Choroid plexus epithelial cell (primary cell): ENCODE results near the gene CMIP.
A peak's percentile ranks its signal among the peaks of the same experiment; 100 is the strongest.

ENCODE experiments used
- DNase-seq: peaks from one replicate; pipeline ENCODE4 v3.0.0-alpha.2; 2010; ENCODE audit warnings: low read depth
- H3K4me3 ChIP-seq: 2 replicates; pipeline ENCODE4 v1.5.1; 2011; ENCODE audit warnings: low read depth, mild to moderate bottlenecking, control low read depth, low read length, moderate library complexity
- TF ChIP-seq, protein P1 (sequence below): conservative IDR thresholded peaks from 2 replicates; pipeline ENCODE4 v1.5.1; 2011; ENCODE audit warnings: low read depth, mild to moderate bottlenecking, control low read depth, inconsistent platforms, low read length, moderate library complexity

Gene CMIP

DNA sequence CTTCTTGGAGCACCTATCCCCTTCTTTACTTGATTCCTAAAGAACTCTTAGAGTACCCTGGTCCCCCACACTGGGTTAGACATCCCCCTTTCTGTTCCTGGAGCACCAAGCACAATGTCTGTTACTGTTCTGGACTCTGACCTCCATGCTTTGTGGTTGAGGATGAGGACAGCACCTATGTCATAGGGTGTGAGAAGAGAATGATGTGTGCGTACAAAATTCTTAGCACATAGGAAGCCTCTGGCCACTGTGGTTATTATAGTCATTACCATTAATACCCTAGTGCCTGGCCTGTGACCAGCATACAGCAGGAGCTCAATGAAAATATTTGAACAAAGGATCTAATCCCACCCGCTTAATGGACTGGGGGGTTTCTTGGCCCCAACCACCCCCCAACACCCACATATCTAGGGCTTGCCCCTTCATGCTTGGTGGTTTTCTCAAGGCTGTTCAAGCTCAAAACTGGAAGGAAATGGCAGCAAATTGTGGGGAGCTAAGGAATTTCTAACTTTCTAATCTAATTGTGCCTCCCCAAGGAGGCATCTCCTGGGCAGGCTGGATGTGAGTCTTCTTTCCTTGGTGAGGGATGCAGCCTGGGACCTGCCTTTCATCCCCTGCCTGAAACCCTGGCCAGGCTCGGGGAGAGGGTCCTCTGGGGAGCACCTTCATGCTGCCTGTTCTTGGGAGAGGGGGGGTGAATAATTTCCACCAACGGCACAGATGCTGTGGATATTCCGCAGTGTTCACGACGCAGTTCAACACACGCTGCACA is 1.5 kb upstream of the CMIP start:
- TF ChIP-seq, protein P1, sequence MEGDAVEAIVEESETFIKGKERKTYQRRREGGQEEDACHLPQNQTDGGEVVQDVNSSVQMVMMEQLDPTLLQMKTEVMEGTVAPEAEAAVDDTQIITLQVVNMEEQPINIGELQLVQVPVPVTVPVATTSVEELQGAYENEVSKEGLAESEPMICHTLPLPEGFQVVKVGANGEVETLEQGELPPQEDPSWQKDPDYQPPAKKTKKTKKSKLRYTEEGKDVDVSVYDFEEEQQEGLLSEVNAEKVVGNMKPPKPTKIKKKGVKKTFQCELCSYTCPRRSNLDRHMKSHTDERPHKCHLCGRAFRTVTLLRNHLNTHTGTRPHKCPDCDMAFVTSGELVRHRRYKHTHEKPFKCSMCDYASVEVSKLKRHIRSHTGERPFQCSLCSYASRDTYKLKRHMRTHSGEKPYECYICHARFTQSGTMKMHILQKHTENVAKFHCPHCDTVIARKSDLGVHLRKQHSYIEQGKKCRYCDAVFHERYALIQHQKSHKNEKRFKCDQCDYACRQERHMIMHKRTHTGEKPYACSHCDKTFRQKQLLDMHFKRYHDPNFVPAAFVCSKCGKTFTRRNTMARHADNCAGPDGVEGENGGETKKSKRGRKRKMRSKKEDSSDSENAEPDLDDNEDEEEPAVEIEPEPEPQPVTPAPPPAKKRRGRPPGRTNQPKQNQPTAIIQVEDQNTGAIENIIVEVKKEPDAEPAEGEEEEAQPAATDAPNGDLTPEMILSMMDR = no peak
- DNase-seq = no peak
- no peak overlapping the region for H3K4me3 ChIP-seq

DNA sequence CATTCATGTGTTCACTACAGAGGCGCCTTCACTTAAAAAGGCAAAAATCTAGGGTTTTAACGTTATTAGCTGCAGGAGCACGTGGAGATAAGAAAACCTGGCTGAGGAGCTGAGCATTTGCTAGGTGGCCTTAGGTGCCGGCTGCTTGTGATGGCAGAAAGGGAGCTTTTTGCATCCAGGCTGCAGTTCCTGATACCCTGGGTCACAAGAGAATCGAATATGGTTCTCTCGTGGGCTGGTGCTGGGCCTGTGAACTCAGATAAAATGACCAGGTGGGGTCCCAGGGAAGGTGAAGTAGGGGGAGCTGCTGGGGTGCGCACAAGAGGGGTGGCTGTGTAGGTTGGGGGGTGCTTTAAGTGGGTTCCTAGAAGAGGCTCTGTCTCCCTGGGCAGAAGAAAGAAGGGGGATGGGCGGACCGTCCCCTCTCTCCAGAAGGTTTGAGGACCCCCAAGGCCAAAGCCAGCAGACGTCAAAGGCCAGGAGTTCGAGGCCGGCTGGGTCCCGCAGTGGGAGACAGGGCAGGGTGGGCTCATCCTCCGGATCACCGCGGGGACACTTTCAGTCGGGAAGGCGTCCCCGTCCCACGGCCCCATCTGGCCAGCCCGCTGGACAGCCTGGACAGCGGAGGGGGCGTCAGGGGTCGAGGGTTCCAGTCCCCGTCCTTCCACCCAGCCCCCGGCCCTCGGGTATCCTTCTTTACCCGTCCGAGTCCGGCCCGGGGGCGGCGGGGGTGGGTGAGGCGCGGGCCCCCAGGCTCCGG is 740 bp upstream of the CMIP start:
- no peak for DNase-seq
- TF ChIP-seq, protein P1 = no peak
- H3K4me3 ChIP-seq = peak overlapping the region; percentile 67

DNA sequence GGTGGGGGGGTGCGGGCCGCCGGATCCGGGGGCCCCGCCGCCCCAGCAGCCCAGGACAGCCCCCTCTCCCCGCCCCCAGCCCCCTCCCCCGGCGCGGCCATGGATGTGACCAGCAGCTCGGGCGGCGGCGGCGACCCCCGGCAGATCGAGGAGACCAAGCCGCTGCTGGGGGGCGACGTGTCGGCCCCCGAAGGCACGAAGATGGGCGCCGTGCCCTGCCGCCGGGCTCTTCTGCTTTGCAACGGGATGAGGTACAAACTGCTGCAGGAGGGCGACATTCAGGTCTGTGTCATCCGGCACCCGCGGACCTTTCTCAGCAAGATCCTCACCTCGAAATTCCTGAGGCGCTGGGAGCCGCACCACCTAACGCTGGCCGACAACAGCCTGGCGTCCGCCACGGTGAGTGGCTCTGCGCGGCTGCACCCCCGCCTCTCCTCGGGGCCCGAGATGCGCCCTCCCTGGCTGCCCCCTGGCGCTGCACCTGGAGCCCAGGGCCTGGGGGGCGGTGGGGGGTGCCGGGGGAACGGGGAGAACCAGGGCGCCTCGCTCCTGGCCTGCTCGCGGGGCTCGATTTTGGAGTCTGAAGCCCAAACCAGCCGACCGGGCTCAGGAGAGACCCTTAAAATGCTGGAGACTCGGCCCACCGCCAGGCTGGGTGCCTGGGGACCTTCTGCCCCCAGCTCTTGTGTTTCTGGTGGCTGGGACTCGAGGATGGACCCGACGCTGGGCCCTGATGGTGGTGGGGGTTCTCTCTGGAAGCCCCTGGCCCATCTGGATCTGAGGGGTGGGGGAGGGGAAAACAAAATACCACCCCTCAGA is 744 bp downstream of the CMIP start:
- TF ChIP-seq, protein P1 = peak; percentile 32
- H3K4me3 ChIP-seq = peak overlapping the region; percentile 67
- DNase-seq = peak; percentile 44

DNA sequence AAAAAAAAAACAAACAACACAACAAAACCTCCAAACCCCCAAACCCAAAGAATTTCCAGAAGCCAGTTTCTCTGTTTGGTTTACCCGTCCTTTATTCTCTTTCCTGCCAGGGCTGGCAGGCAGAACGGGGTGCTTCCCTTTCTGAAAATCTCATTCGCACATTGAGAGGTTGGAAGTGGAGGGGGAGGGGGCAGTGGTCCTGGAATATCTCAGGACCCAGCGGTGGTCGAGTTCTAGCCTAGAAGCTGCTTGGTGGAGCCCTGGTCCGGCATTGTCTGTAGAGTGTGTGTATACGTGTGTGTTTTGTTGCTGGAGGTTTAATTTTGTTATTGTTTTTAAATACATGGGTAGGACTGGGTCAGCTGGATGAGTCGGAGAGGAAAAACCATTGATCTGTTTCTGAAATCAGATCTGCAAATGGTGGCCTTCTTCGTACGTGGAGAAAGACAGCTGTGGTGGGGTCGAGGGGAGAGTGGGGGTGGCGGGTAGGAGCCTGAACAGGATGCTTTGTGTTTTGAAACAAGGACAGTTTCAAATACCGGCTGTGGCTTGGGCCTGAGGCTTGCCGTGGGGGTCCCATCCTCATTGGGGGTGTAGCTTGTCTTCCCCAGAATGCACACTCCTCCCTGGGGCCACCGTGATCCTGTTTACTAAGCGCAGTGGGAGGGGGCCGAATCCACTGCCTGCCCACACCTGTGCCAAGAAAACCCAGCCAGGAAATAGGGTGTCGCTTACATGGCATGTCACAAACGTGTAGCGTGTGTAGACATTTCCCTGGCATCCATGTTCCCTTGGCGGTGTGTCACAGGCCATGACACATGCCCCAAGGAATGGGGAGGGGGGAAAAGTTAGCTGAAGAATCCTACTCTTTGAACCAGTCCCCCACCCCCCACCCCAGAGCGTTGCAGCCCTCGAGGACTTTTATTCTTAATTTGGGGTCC is 1.6 kb downstream of the CMIP start:
- H3K4me3 ChIP-seq = peak overlapping the region; percentile 67
- TF ChIP-seq, protein P1 = no peak
- no peak for DNase-seq

DNA sequence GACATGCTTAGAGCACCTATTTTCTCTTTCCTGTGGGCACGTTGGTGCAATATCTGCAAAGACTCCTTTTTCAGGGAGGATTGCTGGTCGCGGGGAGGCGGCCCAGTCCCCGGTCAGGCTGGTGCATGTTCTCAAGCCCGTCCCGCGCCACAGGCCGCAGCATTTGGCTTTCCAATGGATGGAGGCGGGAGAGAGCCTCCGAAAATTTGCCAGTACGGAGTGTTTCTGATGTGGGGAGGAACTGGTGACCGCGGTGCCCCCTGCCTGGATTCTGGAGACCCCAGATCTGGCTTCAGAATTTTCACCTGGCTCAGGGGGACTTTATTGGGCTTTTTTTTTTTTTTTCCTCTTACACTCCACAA is 2.3 kb downstream of the CMIP start:
- TF ChIP-seq, protein P1 = no peak
- peak overlapping the region; percentile 67 for H3K4me3 ChIP-seq
- DNase-seq = no peak
